ENCODE measurements around the gene POLR2B.

DNA sequence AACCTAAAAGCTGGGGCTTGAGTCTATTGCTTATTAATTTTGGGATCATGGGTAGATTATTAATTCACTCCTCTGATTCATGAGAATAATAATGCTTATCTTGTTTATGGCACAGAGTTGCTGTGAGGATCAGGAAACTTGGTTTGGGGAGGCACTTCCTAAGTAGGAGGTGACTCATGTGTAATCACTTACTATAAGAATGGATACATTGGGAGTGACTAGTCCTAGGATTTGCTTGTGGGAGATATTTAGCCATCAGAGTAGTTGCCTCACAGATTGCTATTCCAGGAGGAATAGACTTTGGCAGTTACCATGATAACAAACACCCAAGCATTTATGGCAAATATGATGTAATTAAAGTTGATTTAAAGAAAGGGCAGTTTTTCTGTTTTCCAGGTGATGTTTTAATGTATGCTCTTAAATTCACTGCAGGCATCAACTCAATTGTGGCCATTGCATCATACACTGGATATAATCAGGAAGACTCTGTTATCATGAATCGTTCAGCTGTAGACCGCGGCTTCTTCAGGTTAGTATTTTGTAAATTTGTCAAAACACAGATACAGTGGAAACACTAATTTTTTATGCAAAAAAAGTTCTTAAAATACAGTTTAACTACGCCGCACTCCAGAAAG, 41.9 kb downstream of the POLR2B start:
- TF ChIP-seq, protein P1, sequence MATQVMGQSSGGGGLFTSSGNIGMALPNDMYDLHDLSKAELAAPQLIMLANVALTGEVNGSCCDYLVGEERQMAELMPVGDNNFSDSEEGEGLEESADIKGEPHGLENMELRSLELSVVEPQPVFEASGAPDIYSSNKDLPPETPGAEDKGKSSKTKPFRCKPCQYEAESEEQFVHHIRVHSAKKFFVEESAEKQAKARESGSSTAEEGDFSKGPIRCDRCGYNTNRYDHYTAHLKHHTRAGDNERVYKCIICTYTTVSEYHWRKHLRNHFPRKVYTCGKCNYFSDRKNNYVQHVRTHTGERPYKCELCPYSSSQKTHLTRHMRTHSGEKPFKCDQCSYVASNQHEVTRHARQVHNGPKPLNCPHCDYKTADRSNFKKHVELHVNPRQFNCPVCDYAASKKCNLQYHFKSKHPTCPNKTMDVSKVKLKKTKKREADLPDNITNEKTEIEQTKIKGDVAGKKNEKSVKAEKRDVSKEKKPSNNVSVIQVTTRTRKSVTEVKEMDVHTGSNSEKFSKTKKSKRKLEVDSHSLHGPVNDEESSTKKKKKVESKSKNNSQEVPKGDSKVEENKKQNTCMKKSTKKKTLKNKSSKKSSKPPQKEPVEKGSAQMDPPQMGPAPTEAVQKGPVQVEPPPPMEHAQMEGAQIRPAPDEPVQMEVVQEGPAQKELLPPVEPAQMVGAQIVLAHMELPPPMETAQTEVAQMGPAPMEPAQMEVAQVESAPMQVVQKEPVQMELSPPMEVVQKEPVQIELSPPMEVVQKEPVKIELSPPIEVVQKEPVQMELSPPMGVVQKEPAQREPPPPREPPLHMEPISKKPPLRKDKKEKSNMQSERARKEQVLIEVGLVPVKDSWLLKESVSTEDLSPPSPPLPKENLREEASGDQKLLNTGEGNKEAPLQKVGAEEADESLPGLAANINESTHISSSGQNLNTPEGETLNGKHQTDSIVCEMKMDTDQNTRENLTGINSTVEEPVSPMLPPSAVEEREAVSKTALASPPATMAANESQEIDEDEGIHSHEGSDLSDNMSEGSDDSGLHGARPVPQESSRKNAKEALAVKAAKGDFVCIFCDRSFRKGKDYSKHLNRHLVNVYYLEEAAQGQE (IDR thresholded peaks at IDR 0.05; ENCODE audit: insufficient read depth in 1 of 2, low read depth in 2 of 2, low read length in 2 of 2): no peak
- no peak for TF ChIP-seq TAF1 (IDR thresholded peaks at IDR 0.05; ENCODE audit: borderline replicate concordance, insufficient read depth, low read length)
- TF ChIP-seq POLR2AphosphoS5 (IDR thresholded peaks at IDR 0.05; ENCODE audit: low read depth, low read length): no peak

Measured in PFSK-1 (cell line).